Activated CD4-positive, alpha-beta T cell treated with anti-CD3 and anti-CD28 coated beads, Interleukin-2, amount 10 ng/mL, durations not matched to agents 7 days and 5 days (primary cell): ENCODE results near the gene SLC25A39. TPM values are rescaled to one million over a fixed set of nuclear protein-coding genes. Genes with fewer than 3 reads are reported as not detected.
"Not testable (repeated sequence)": the region's sequence is repeated elsewhere in the genome, so short reads cannot be mapped to it uniquely, and the experiment has no call there.

Source experiments
- CTCF ChIA-PET: fragments of 350-600 bp; sonication (Branson Sonifier 250); formaldehyde crosslinking; loops from one replicate; lab custom pipeline; 2021; ENCODE audit warnings: antibody characterized with exemption; lab: Charles Lee
- POLR2A ChIA-PET: fragments of 350-600 bp; sonication (Branson Sonifier 250); formaldehyde crosslinking; loops from one replicate; lab custom pipeline; 2021; ENCODE audit warnings: antibody characterized with exemption; lab: Charles Lee
- DNase-seq: peaks from one replicate; pipeline ENCODE4 v3.0.0-alpha.2; 2020
- H3K27ac Mint-ChIP-seq: one replicate; pipeline ENCODE4 v1.8.0; 2021; ENCODE audit warnings: mild to moderate bottlenecking, moderate library complexity, mixed read lengths
- H3K27me3 Mint-ChIP-seq: one replicate; pipeline ENCODE4 v1.8.0; 2021; ENCODE audit warnings: mixed read lengths
- H3K36me3 Mint-ChIP-seq: one replicate; pipeline ENCODE4 v1.8.0; 2021; ENCODE audit warnings: low read depth, mixed read lengths
- H3K4me1 Mint-ChIP-seq: one replicate; pipeline ENCODE4 v1.8.0; 2021; ENCODE audit warnings: mixed read lengths
- H3K4me3 Mint-ChIP-seq: one replicate; pipeline ENCODE4 v1.8.0; 2021; ENCODE audit warnings: mild to moderate bottlenecking, moderate library complexity, mixed read lengths
- H3K9me3 Mint-ChIP-seq: one replicate; pipeline ENCODE4 v1.8.0; 2021; ENCODE audit warnings: mixed read lengths
- total RNA-seq, 2 experiments: library from RNA; stranded (reverse); gene quantifications; one replicate each; pipeline ENCODE4 v1.2.3, GENCODE V29; 2021

Gene SLC25A39
- total RNA-seq, 2 experiments from 2014 or later = 104 to 107 TPM

- no peaks in the 10 kb centered on the region for H3K9me3 Mint-ChIP-seq
- peak overlapping the region; percentile 47 for H3K4me3 Mint-ChIP-seq
- no peak overlapping the region for H3K27ac Mint-ChIP-seq
- H3K36me3 Mint-ChIP-seq = peaks cover 10% of the 10 kb centered on the region
- POLR2A ChIA-PET = no interaction called here
- H3K4me1 Mint-ChIP-seq = peaks cover 16% of the 10 kb centered on the region
- no peak for DNase-seq
- H3K27me3 Mint-ChIP-seq = peaks cover 8% of the 10 kb centered on the region
- CTCF ChIA-PET = interaction anchor here (0.8 to 5.6 kb wide), 5 partner anchors 10 to 143 kb away, joined by 3 to 39 read pairs (median 3); partner anchors contain the start of gene FAM171A2
These were observed 28.4 kb upstream of the SLC25A39 start for GRCh38 chr17:44352828-44353671.

DNA sequence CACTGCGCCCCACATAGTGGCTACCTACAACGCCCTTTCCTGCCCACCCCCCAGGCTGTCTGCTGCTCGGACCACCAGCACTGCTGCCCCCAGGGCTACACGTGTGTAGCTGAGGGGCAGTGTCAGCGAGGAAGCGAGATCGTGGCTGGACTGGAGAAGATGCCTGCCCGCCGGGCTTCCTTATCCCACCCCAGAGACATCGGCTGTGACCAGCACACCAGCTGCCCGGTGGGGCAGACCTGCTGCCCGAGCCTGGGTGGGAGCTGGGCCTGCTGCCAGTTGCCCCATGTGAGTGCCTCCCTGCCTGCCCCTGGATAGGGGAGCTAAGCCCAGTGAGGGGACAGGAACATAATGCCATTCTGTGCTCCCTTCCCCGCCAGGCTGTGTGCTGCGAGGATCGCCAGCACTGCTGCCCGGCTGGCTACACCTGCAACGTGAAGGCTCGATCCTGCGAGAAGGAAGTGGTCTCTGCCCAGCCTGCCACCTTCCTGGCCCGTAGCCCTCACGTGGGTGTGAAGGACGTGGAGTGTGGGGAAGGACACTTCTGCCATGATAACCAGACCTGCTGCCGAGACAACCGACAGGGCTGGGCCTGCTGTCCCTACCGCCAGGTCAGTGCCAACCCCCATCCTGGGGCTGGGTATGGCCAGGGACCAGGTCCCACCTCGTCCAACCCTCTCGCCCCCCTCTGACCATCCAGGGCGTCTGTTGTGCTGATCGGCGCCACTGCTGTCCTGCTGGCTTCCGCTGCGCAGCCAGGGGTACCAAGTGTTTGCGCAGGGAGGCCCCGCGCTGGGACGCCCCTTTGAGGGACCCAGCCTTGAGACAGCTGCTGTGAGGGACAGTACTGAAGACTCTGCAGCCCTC lies 27.6 kb upstream of the SLC25A39 start:
- no peak for DNase-seq
- Mint-ChIP-seq H3K4me3 (no peak overlapping the region), H3K27ac (no peak overlapping the region), H3K9me3 (no peaks in the 10 kb centered on the region), H3K4me1 (peaks cover 16% of the 10 kb centered on the region), H3K27me3 (peaks cover 8% of the 10 kb centered on the region), H3K36me3 (peaks cover 10% of the 10 kb centered on the region)
- CTCF ChIA-PET = interaction anchor here (1.0 to 5.6 kb wide), 9 partner anchors 11 to 171 kb away, joined by 3 to 39 read pairs (median 4); partner anchors contain the start of gene FAM171A2
- POLR2A ChIA-PET = no interaction called here

GRCh38 chr17:44351464-44351863 lies 26.8 kb upstream of the SLC25A39 start:
- ChIA-PET POLR2A (no interaction called here), CTCF (interaction anchor here (1.1 to 5.6 kb wide), 9 partner anchors 9 to 172 kb away, joined by 3 to 39 read pairs (median 4); partner anchors contain the start of gene FAM171A2)
- peaks cover 8% of the 10 kb centered on the region for H3K27me3 Mint-ChIP-seq
- peaks cover 10% of the 10 kb centered on the region for H3K36me3 Mint-ChIP-seq
- peaks cover 19% of the 10 kb centered on the region for H3K4me1 Mint-ChIP-seq
- DNase-seq = no peak
- no peaks in the 10 kb centered on the region for H3K9me3 Mint-ChIP-seq
- H3K27ac Mint-ChIP-seq = no peak overlapping the region
- no peak overlapping the region for H3K4me3 Mint-ChIP-seq

- peak; percentile 76 for DNase-seq
- H3K27me3 Mint-ChIP-seq = peaks cover 8% of the 10 kb centered on the region
- no peaks in the 10 kb centered on the region for H3K9me3 Mint-ChIP-seq
- no peak overlapping the region for H3K27ac Mint-ChIP-seq
- H3K4me1 Mint-ChIP-seq = peaks cover 24% of the 10 kb centered on the region
- peaks cover 10% of the 10 kb centered on the region for H3K36me3 Mint-ChIP-seq
- H3K4me3 Mint-ChIP-seq = no peak overlapping the region
- POLR2A ChIA-PET = no interaction called here
- CTCF ChIA-PET = interaction anchor here (0.6 to 5.6 kb wide), 12 partner anchors 9 to 526 kb away, joined by 3 to 39 read pairs (median 4); partner anchors contain the start of gene FAM171A2
These were observed 26.2 kb upstream of the SLC25A39 start for GRCh38 chr17:44350733-44351226.

GRCh38 chr17:44349553-44350070 lies 25.0 kb upstream of the SLC25A39 start:
- Mint-ChIP-seq H3K27me3 (peaks cover 3% of the 10 kb centered on the region), H3K9me3 (no peaks in the 10 kb centered on the region), H3K4me1 (peaks cover 30% of the 10 kb centered on the region), H3K36me3 (peaks cover 10% of the 10 kb centered on the region), H3K4me3 (no peak overlapping the region), H3K27ac (no peak overlapping the region)
- CTCF ChIA-PET = interaction anchor here (1.0 to 5.6 kb wide), 6 partner anchors 10 to 145 kb away, joined by 3 to 39 read pairs (median 4); partner anchors contain the start of gene FAM171A2
- DNase-seq = no peak
- POLR2A ChIA-PET = no interaction called here

- Mint-ChIP-seq H3K27ac (no peak overlapping the region), H3K4me1 (peaks cover 31% of the 10 kb centered on the region)
- POLR2A ChIA-PET = no interaction called here
These were observed 24.4 kb upstream of the SLC25A39 start for GRCh38 chr17:44348988-44349364.

DNA sequence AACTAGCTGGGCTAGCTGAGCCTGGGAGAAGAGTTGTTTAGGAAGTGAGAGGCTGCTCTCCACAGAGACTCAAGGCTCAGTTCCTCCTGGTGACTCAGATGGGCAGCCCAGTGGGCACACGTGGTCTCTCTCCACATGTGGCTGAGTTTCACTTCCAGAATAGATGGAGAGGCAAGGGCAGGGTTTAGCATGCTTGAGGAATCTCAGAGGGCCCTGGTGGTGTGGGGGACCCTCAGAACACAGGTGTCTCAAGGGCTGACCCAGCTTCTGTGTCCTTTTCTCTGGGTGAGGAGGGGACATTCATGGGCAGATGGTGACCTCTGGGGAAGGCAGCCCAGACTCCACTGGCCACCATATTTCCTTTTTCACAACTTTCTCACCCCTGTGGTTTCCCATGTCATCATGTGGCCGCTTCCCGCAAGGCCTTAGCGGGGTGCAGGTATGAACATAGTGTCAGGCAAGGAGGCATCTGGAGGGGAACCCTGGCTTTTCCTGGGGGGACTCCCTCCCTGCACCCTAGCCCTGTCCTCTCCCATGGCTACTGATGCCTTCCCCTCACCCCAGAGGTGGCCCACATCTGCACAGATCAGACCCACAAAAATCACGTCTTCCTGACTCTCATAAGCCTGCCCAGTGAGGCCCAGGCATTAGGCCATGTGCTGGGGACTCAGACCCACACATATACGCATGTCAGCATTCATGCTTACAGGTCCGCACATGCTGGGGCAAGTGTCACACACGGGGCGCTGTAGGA lies 23.8 kb upstream of the SLC25A39 start:
- no peak overlapping the region for H3K4me3 Mint-ChIP-seq
- H3K4me1 Mint-ChIP-seq = peaks cover 31% of the 10 kb centered on the region
- CTCF ChIA-PET = no interaction called here
- POLR2A ChIA-PET = no interaction called here
- no peak for DNase-seq
- peaks cover 3% of the 10 kb centered on the region for H3K27me3 Mint-ChIP-seq
- no peaks in the 10 kb centered on the region for H3K9me3 Mint-ChIP-seq
- H3K36me3 Mint-ChIP-seq = peaks cover 10% of the 10 kb centered on the region
- peak overlapping the region; percentile 12 for H3K27ac Mint-ChIP-seq

More at GRCh38 chr17:44348988-44349364, 24.4 kb upstream of the SLC25A39 start:
- Mint-ChIP-seq H3K9me3 (no peaks in the 10 kb centered on the region), H3K4me3 (no peak overlapping the region), H3K27me3 (peaks cover 3% of the 10 kb centered on the region), H3K36me3 (peaks cover 10% of the 10 kb centered on the region)
- DNase-seq = no peak
- CTCF ChIA-PET = interaction anchor here (5.6 kb wide), 1 partner anchor 14 kb away, joined by 39 read pairs; the partner anchor contains the start of gene FAM171A2

- POLR2A ChIA-PET, H3K27me3 Mint-ChIP-seq, H3K9me3 Mint-ChIP-seq, DNase-seq, H3K36me3 Mint-ChIP-seq, H3K4me3 Mint-ChIP-seq, H3K27ac Mint-ChIP-seq: not testable (repeated sequence)
- H3K4me1 Mint-ChIP-seq = peaks cover 27% of the 10 kb centered on the region
- CTCF ChIA-PET = interaction anchor here (0.8 to 0.9 kb wide), 2 partner anchors 14 to 137 kb away, joined by 3 read pairs; no protein-coding TSS in a partner anchor
These were observed 22.8 kb upstream of the SLC25A39 start for GRCh38 chr17:44347206-44348055.

- ChIA-PET CTCF (interaction anchor here (0.7 to 2.5 kb wide), 10 partner anchors 9 to 195 kb away, joined by 3 to 13 read pairs (median 4); partner anchors contain the start of gene FAM171A2), POLR2A (interaction anchor here (0.6 to 0.8 kb wide), 2 partner anchors 17 to 161 kb away, joined by 3 to 5 read pairs; no protein-coding TSS in a partner anchor)
- Mint-ChIP-seq H3K27me3 (no peaks in the 10 kb centered on the region), H3K4me3 (peak overlapping the region; percentile 81), H3K27ac (no peak overlapping the region), H3K36me3 (no peaks in the 10 kb centered on the region), H3K9me3 (no peaks in the 10 kb centered on the region), H3K4me1 (peaks cover 27% of the 10 kb centered on the region)
- DNase-seq = no peak
These were observed 21.6 kb upstream of the SLC25A39 start for GRCh38 chr17:44346064-44346844.

DNA sequence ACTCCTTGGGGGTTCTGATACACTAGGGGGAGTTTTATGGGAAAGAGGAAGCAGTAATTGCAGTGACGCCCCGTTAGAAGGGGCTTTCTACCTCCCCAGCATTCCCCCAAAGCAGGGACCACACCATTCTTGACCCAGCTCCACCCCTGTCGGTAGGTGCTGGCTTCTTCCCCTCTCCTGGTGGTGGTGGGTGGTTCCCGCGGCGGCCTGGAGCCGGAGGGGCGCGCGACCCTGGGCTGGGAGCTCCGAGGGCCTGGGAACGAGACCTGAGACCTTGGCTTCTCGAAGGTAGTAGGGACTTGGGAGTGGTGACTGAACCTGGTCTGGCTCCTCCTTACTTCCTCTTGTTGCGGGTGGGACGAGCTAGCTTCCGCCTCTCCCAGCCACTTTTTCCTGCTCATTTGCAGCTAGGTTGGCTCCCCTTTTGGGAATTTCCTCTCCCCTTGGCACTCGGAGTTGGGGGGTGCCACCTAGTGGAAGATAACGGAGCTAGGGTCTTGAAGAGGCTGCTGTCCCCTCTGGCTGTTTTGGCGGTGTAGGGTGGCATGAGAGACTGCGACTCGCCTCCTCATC lies 20.9 kb upstream of the SLC25A39 start:
- Mint-ChIP-seq H3K27me3 (peaks cover 4% of the 10 kb centered on the region), H3K9me3 (no peaks in the 10 kb centered on the region), H3K36me3 (no peaks in the 10 kb centered on the region), H3K27ac (peak overlapping the region; percentile 59), H3K4me3 (peak overlapping the region; percentile 81), H3K4me1 (peaks cover 27% of the 10 kb centered on the region)
- DNase-seq = peak; percentile 52
- CTCF ChIA-PET = interaction anchor here (0.6 to 2.5 kb wide), 16 partner anchors 9 to 696 kb away, joined by 3 to 13 read pairs (median 4); partner anchors contain the start of gene FAM171A2
- POLR2A ChIA-PET = interaction anchor here (0.6 to 0.8 kb wide), 2 partner anchors 16 to 161 kb away, joined by 3 to 5 read pairs; no protein-coding TSS in a partner anchor
